Measurements from ENCODE around the gene DNM1.

Gene DNM1

GRCh38 chr9:128202648-128203023 is 543 bp upstream of the DNM1 start:
- no peak for TF ChIP-seq CTCF (conservative IDR thresholded peaks at IDR 0.05; ENCODE audit: low read depth)
- no peak for DNase-seq (ENCODE audit: low spot score)
- H3K27ac ChIP-seq, result peak overlapping the region; percentile 33
- ChIA-PET CTCF (interaction anchor here (0.7 kb wide), 1 partner anchor 770 kb away, joined by 3 read pairs; no protein-coding TSS in a partner anchor), POLR2A (ENCODE audit: low non-redundant PET) (no interaction called here)

GRCh38 chr9:128203707-128204551 is 750 bp downstream of the DNM1 start:
- no peak for TF ChIP-seq CTCF (conservative IDR thresholded peaks at IDR 0.05; ENCODE audit: low read depth)
- H3K27ac ChIP-seq, result peak overlapping the region; percentile 74
- CTCF ChIA-PET, result interaction anchor here (0.6 to 1.0 kb wide), 9 partner anchors 11 to 260 kb away, joined by 3 to 5 read pairs (median 4); no protein-coding TSS in a partner anchor
- POLR2A ChIA-PET (ENCODE audit: low non-redundant PET), result interaction anchor here (1.0 kb wide), 1 partner anchor 47 kb away, joined by 3 read pairs; no protein-coding TSS in a partner anchor
- peak; percentile 57 for DNase-seq (ENCODE audit: low spot score)

GRCh38 chr9:128204858-128205257 is 1.7 kb downstream of the DNM1 start:
- no peak for TF ChIP-seq CTCF (conservative IDR thresholded peaks at IDR 0.05; ENCODE audit: low read depth)
- peak overlapping the region; percentile 74 for H3K27ac ChIP-seq
- POLR2A ChIA-PET (ENCODE audit: low non-redundant PET), result no interaction called here

GRCh38 chr9:128205296-128205944 is 2.2 kb downstream of the DNM1 start:
- ChIA-PET CTCF (interaction anchor here (0.7 kb wide), 1 partner anchor 14 kb away, joined by 3 read pairs; the partner anchor contains the start of gene CIZ1), POLR2A (ENCODE audit: low non-redundant PET) (no interaction called here)
- no peak for DNase-seq (ENCODE audit: low spot score)
- H3K27ac ChIP-seq, result peak overlapping the region; percentile 74
- TF ChIP-seq CTCF (conservative IDR thresholded peaks at IDR 0.05; ENCODE audit: low read depth), result no peak

More at GRCh38 chr9:128204858-128205257, 1.7 kb downstream of the DNM1 start:
- DNase-seq (ENCODE audit: low spot score), result no peak
- CTCF ChIA-PET, result interaction anchor here (0.6 kb wide), 1 partner anchor 10 kb away, joined by 4 read pairs; no protein-coding TSS in a partner anchor

- peak overlapping the region; percentile 74 for H3K27ac ChIP-seq
- CTCF ChIA-PET, result interaction anchor here (0.6 to 1.0 kb wide), 3 partner anchors 47 to 82 kb away, joined by 3 to 4 read pairs (median 4); no protein-coding TSS in a partner anchor
- POLR2A ChIA-PET (ENCODE audit: low non-redundant PET), result interaction anchor here (0.7 kb wide), 1 partner anchor 15 kb away, joined by 3 read pairs; the partner anchor contains the start of gene CIZ1
- no peak for TF ChIP-seq CTCF (conservative IDR thresholded peaks at IDR 0.05; ENCODE audit: low read depth)
- no peak for DNase-seq (ENCODE audit: low spot score)
These were observed 3.3 kb downstream of the DNM1 start for GRCh38 chr9:128206484-128206883.

Measured in RWPE1 (cell line).